Stomach (tissue), 4 donors: ENCODE measurements around the gene PHKA1.

ENCODE experiments used
- CTCF ChIP-seq, 7 experiments: fragments of 450-650 bp in 4 of 7; fragments of 200-600 bp in 3 of 7; sonication (generic) in 3 of 7; IDR thresholded peaks; one replicate each; pipeline ENCODE4 v1.5.1; 2016 to 2019; ENCODE audit warnings: antibody characterized with exemption in 7 of 7, control low read depth in 2 of 7, mild to moderate bottlenecking in 1 of 7
- EP300 ChIP-seq: sonication (generic); formaldehyde crosslinking; IDR thresholded peaks from one replicate; pipeline ENCODE4 v1.6.1; 2017; ENCODE audit warnings: antibody characterized with exemption
- POLR2A ChIP-seq, 4 donors: fragments of 450-650 bp; IDR thresholded peaks; one replicate each; pipeline ENCODE4 v1.6.1; 2016; ENCODE audit warnings: antibody characterized with exemption in 4 of 4, control low read depth in 2 of 4, mild to moderate bottlenecking in 1 of 4, moderate library complexity in 1 of 4
- POLR2AphosphoS5 ChIP-seq, 3 donors: sonication (generic); formaldehyde crosslinking; IDR thresholded peaks; one replicate each; pipeline ENCODE4 v1.6.1; 2016; ENCODE audit warnings: antibody characterized with exemption in 3 of 3

DNA sequence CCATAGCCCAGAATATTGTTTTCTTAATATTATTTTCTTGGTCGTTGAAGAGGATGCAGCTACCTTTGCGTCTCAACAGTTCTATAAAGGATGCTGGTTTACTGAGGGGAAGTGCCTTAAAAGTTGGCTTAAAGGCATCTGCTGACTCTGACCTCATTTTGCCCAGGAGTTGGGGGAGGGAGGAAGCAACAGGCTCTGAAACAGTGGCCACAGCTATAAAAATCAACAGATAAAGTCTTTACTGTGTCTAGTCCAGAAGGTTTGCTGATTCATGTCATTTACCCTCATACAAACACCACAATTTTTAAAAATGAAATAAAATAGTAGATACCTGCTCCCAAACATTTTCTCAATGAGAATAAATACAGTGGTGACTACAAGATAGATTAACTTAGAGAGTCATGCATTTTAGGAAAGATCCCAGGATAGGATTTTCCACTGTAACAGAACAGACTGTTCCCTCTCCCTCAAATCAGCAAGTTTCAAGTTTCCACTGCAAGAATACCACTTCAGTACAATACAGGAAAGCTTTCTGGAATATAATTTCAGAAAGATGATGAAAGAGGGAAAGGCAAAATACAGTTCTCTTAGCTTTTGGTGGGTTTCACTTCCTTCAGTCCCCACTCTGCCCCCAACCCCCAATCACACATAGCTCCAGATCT is 1.9 kb downstream of the PHKA1 start:
- TF ChIP-seq POLR2A (IDR thresholded peaks at IDR 0.05) (no peak), CTCF (IDR thresholded peaks at IDR 0.05) (no peak), POLR2AphosphoS5 (IDR thresholded peaks at IDR 0.05) (peak in 1 of 3 donors; percentile 45), EP300 (no peak)
